Lung microvascular endothelial cell (primary cell): ENCODE results near the gene OR5V1. TPM values are rescaled to one million over a fixed set of nuclear protein-coding genes. Genes with fewer than 3 reads are reported as not detected.
"Not testable (repeated sequence)": the region's sequence is repeated elsewhere in the genome, so short reads cannot be mapped to it uniquely, and the experiment has no call there.

Experiments used
- DNase-seq, 2 donors: peaks; one replicate each; pipeline versions ENCODE4 v3.0.0 to v3.0.0-alpha.2; 2010; ENCODE audit warnings: low read depth in 2 of 2
- total RNA-seq: library from RNA; depleted of rRNA; stranded (reverse); fragments of >200 nt; gene quantifications from 2 replicates; pipeline ENCODE4 v1.2.1, GENCODE V29; 2014

OR5V1 gene
- not detected in 2 replicates for total RNA-seq

- no peak for DNase-seq
These were observed at the start of gene OR5V1 for GRCh38 chr6:29368765-29369164. TSS of gene OR5V1 (minus strand) at chr6:29368865. CDS start at chr6:29356195, 12,670 bp downstream.

DNA sequence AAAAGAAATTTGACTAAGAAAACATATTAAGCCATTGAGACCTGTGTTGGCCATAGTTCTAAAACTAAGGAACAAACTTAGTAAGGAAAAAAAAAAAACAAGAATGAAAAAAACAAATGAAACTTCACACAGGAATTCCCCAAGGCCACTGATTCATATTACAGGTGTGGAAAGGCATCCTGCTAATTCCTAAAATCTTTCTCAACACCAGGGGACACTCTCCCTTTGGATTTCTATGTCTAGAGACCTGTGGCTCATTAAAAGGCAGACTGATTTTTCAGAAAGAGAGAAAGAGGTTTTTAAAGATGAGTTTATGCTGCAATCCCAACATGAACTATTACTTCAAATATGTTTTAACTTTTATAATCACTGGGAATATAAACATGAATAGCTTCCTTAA is 45.9 kb upstream of the OR5V1 start, which contains the start of gene OR12D1:
Gene OR12D1 (plus strand): TSS at position 341 of the 400 bp plus-strand sequence.
- peak; percentile 7 to 30 for DNase-seq

GRCh38 chr6:29403801-29404200 is 35.1 kb upstream of the OR5V1 start:
- DNase-seq, result no peak

DNA sequence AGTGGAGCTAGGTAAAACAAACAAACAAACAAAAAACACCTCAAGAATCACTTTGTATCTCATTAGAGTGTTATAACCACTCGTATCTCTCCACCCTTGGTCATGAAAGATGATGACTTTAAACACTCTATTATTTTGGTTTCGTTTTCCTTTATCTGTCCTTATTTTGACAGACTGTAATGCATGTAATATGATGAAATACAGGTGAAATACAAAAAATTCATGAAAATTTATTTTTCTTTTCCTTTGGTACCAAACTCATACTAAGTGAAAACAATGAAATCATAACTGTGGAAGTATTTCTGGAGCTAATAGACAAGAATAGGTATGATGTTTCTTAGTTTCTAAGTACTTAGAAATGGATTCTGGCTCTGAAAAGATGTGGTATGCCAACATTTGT is 30.9 kb upstream of the OR5V1 start:
- DNase-seq, result no peak

- no peak for DNase-seq
These were observed 26.7 kb upstream of the OR5V1 start, which contains the start of gene OR12D2 for GRCh38 chr6:29395331-29395730. TSS of gene OR12D2 (plus strand) at chr6:29395631. CDS start at chr6:29396700, 1,069 bp downstream.

DNA sequence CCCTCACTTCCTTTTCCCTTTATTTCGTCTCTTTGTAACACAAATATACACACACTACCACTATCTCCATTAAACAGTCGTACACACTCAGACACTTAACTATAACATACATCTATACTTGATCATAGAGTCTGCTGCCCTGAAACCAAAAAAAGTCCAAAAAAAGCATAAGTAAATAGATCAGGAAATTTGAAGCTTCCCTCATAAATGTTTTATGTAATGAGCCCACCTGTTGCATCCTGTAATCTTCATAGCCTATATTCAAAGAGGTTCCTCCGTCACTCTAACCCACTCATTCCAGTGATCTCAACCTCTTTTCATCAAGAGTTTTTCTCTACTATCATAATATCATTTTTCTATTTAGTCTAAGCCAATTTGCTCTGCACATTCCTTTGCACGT is 19.9 kb upstream of the OR5V1 start:
- no peak for DNase-seq

DNA sequence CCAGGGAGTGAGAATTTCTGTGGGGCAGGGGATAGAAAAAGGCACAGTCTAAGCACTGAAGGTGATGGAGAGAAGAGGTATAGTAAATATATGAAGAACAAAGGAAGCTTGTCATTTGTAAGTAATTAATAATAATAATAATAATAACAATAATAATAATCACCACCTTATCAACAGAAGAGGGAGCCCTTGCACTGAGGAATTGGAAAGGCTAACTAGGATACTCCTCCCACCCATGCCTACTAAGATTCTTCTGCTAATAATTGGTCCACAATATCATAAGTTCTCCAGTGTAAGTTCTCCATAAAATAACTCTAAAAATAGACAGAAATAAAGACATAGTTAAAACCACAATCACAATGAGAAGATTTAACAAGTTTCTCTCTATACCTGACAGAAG is 7.3 kb upstream of the OR5V1 start:
- DNase-seq, result peak; percentile 44 to 63

DNA sequence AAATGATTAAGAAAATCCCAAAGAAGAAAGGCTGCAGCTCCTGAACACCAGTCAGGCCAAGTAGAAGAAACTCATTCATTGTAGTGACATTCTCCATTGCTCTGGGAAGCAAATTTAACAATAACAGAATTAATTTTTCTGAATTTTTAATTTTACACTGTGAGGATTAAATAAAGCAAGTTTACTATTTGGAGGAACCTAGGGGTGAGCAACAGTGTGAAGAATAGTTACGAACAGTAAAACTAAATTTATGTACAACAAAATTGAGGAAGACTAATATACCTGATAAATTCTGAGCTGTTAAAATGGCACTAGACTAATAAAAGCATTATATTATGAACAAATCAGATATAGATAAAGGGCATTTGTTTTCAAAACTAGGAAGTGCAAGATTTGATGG is 6.5 kb upstream of the OR5V1 start, which contains the start of gene OR12D3:
Gene OR12D3 (minus strand): TSS at position 101 of the 400 bp plus-strand sequence. CDS start 4 bp downstream, at position 97.
- no peak for DNase-seq

GRCh38 chr6:29355603-29356002 is 13.1 kb downstream of the OR5V1 start:
- no peak for DNase-seq

DNA sequence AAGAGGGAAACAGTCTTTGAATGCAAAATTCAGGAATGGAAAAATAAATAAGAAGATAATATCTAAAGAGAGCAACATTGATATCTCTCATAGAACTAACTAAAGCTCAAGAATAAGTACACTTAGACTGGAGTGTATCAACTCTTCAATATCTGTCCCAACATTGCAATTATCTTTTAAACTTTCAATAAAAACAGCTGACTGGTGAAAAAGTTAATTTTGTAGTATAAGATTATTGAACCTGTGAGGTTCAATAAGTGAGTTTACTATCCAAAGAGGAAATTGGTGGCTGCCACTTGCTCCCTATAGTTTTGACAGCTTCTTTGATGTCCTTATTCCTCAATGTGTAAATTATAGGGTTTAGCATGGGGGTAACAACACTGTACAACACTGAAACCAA is 13.7 kb downstream of the OR5V1 start:
- DNase-seq, result no peak

- DNase-seq, result not testable (repeated sequence)
These were observed 19.3 kb downstream of the OR5V1 start for GRCh38 chr6:29349348-29349747.

- no peak for DNase-seq
These were observed 23.3 kb downstream of the OR5V1 start for GRCh38 chr6:29345380-29345779.

DNA sequence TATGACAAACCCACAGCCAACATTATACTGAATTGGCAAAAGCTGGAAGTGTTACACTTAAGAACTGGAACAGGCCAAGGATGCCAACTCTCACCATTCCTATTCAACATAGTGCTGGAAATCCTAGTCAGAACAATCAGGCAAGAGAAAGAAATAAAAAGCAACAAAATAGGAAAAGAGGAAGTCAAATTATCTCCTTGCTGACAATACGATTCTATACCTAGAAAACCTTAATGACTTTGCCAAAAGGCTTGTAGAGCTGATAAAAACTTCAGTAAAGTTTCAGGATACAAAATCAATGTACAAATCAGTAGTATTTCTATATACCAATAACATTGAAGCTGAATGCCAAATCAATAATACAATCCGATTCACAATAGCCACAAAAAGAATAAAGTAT is 32.4 kb downstream of the OR5V1 start:
- DNase-seq, result no peak

GRCh38 chr6:29332676-29333075 is 36.0 kb downstream of the OR5V1 start:
- no peak for DNase-seq

- no peak for DNase-seq
These were observed 42.9 kb downstream of the OR5V1 start for GRCh38 chr6:29325777-29326176.

DNA sequence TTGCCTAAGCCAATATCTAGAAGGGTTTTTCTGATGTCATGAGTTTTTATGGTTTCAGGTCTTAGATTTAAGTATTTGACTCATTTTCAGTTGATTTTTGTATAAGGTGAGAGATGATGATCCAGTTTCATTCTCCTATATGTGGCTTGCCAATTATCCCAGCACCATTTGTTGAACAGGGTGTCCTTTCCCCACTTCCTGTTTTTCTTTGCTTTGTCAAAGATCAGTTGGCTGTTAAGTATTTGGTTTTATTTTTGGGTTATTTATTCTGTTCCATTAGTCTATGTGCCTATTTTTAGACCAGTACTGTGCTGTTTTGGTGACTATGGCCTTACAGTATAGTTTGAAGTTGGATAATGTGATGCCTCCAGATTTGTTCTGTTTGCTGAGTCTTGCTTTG is 45.3 kb downstream of the OR5V1 start:
- DNase-seq, result not testable (repeated sequence)

DNA sequence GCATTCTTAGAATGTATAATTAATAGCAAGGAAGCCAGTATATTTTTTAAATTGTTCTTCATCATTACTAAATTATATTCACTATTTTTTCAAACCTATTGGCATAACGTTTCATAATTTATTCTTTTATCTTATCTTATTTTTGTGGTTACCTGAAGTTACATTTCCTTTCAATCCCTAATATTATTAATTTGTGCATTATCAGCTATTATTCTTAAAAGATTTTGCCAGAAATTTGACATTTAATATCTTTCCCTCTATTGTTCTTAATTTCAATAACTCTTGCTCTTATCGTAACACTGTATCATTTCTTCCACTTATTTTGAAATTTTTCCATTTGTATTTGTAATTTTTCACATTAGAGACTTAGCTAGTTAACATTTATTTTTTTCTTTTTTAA is 48.7 kb downstream of the OR5V1 start:
- no peak for DNase-seq

Other genes starting within 250 kb of the OR5V1 start
- not detected in 2 replicates for gene OR2J2, start 198.0 kb downstream of the OR5V1 start, total RNA-seq
- not detected in 2 replicates for gene OR14J1, start 67.2 kb downstream of the OR5V1 start, total RNA-seq
- not detected in 2 replicates for gene OR12D3, start 6.4 kb upstream of the OR5V1 start, total RNA-seq
- not detected in 2 replicates for gene OR12D2, start 26.8 kb upstream of the OR5V1 start, total RNA-seq
- gene OR12D1, start 46.1 kb upstream of the OR5V1 start, total RNA-seq, result not detected in 2 replicates
- not detected in 2 replicates for gene OR10C1, start 70.4 kb upstream of the OR5V1 start, total RNA-seq
- not detected in 2 replicates for gene OR11A1, start 88.2 kb upstream of the OR5V1 start, total RNA-seq
- not detected in 2 replicates for gene OR2H1, start 88.3 kb upstream of the OR5V1 start, total RNA-seq
- not detected in 2 replicates for gene MAS1L, start 119.1 kb upstream of the OR5V1 start, total RNA-seq
- 29.2 and 39.0 TPM in 2 replicates for gene UBD, start 190.9 kb upstream of the OR5V1 start, total RNA-seq
- gene OR2H2, start 216.3 kb upstream of the OR5V1 start, total RNA-seq, result not detected in 2 replicates